Measurements from ENCODE around the gene DSE.
"Not testable (repeated sequence)": the region's sequence is repeated elsewhere in the genome, so short reads cannot be mapped to it uniquely, and the experiment has no call there.

Gene DSE

DNA sequence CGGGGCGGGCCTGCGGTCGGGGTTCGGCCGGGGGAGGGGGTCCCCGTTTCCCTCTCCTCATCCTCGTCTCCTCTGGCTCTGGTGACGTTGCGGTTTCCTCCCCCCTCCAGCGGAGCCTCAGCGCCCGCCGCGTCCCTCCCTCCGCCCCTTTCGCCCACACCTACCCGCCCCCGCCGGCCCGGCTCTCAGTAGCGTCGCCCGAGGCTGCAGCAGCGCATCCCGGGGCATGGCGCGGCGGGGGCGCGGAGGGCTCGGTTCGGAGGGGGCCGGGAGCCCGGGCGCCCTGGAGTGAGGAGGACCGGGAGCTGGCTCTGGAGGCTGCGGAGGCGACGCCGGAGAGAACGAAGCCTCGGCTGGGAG is at the start of gene DSE:
Gene DSE, plus strand, starts transcription at position 188 of the 360 bp plus-strand sequence. CDS start 28,304 bp downstream, outside the sequence.
- DNase-seq = peak in 1 of 2 donors; percentile 76

DNA sequence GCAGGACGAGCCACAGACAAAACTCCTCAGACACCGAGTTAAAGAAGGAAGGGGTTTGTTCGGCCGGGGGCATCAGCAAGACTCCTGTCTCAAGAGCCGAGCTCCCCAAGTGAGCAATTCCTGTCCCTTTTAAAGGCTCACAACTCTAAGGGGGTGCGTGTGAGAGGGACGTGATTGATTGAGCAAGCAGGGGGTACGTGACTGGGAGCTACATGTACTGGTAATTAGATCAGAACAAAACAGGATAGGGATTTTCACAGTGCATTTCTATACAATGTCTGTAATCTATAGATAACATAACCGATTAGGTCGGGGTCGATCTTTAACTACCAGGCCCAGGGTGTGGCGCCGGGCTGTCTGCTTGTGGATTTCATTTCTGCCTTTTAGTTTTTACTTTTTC is 48.8 kb upstream of the DSE start:
- DNase-seq = not testable (repeated sequence)

DNA sequence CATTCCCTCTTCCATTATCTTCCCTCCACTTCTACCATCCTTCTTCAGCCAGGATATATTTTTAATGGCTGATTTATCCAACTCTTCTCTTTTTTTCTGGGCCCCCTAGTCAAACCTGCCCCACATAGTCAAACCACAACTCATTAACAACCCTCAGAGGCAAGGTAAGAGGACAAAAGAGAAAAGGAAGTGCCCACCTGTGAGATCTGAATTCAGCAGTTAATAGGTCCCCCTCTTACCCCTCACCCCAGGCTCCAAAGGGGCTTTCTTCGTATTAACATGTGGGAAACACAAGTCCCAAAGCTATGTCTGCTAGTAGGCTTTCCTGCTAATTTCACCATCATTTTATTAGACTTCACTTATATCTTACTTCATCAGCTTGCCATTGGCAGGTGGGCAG is 46.9 kb upstream of the DSE start:
- DNase-seq = no peak

DNA sequence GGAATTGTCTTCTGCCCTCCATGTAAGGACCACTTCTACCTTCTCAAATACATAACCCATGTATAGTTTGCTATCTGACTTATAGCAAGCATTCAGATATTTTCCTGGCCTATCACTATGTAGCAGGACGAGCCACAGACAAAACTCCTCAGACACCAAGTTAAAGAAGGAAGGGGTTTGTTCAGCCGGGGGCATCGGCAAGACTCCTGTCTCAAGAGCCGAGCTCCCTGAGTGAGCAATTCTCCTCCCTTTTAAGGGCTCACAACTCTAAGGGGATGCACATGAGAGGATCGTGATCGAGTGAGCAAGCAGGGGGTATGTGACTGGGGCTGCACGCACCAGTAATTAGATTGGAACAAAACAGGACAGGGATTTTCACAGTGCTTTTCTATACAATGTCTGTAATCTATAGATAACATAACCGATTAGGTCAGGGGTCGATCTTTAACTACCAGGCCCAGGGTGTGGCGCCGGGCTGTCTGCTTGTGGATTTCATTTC is 45.1 kb upstream of the DSE start:
- not testable (repeated sequence) for DNase-seq

DNA sequence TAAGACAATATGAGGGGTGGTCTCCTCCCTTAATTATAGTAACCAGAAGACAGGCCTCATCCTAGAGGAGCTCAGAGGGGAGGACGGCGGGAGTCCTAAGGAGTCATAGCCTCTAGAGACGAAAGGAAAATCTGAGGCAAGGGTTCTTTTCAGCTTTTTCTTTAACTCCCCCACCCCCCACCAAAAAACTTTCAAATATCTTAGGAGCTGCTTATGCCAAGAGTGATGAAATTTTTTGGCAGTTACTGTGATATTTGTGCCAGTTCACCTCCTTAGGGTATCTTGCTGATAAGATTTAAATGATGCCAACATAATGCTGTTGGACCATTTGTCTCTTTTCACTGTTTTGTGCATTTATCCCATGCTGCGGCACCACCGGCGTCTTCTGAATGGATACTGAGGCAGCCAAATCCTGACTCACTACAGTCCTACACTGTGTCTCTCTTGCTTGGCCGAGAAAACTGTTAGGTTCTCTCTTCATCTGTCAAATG is 44.5 kb upstream of the DSE start:
- no peak for DNase-seq

DNA sequence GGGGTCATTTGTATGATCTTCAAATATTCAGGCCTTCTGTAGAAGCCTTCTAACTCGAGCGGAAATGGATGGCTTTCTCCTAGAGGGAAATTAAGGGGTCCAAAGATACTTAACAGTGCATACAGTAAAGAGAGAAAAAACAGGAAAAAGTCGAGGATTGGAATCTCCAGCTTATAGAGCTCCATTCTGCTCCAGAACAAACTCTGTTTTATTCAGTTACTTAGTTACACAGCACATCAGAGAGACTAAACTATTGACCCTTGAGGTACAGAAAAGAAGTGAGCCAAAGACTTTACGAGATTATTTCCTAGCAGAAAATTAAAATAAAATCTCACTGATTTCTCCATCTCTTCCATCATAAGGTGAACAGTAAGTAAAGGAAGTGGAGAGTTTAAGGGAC is 43.8 kb upstream of the DSE start:
- DNase-seq = no peak

DNA sequence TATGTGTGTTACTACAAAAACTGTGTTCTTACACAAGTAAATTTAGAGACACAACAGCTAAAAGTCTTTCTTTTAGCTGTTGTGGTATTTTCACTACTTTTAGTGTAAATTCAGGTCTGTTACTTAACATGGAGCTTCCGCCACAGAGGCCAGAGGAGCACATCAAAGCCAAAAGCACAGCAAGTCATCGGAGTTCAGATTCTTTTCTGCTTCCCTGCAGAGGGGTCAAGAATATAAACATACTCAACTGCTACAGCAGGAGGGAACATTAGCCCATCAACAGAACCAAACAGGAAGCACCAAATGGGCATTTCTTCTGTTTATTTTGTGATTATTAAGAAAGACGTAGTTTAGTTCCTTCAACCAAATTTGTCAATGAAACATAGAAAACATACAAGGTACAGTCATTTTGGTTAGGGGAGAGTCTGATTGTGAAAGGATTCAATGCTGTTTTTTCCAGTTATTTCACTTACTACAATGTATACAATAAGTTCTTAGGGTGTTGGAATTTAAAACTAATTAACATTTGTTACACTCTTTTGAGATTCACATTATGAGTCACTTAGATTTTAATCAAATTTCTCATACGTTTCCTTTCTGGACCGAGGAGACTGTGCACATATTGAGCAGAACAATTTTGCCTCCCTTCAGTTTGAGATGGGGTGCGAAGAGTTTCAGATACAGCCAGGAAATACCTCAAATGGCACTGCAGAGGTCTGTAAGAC is 42.8 kb upstream of the DSE start:
- no peak for DNase-seq

DNA sequence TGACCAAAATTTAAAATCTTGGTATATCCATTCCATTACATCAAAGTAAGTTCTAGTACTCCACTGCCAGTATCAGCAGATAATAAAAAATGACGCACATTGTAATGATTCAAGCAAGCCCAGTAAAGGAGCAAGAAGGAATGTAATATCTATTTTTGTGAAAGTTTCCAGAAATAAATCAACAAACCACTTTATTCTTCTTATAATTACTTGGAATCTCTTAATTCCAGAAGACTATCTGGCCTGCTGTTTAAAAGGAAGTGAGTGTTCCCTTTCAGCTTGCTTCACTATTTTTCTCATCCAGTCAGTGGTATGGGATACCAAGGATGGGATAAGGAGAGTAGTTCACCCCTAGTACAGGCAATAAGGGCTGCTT is 42.2 kb upstream of the DSE start:
- DNase-seq = no peak

DNA sequence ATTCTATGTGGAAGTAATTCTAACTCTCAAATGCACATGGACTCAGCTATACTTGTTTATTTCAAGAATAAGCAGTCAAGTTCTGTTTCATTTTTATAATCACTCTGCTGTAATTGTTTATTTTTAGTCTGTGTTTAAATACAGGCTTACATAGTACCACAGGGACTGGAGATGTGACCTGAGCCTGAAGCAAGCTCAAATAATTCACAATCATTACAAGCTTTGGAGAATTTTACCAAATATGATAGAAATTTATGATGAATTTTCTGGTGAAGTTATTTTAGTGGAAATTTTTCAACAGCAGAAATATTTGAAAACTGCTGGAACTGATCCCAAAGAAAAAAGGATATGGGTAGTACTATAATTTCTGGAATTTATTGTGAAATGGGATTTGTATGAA is 41.6 kb upstream of the DSE start:
- DNase-seq = no peak

DNA sequence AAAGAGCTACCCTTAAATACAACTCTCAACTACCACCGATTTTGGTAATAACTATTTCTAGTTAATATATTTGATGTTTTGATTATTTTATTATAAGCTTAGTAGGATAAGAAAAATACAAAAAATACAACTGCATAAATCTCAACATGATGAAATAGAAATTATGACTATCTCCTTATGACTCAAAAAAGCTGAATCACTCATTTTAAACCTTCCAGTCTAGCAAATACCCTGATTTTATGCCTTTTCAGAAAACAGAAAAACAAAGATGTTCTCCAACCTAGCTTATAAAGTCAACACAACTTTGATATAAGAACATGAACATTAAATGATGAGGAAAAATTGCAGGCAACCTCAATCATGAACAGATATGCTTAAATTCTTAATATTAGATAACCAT is 40.2 kb upstream of the DSE start:
- DNase-seq = no peak

DNA sequence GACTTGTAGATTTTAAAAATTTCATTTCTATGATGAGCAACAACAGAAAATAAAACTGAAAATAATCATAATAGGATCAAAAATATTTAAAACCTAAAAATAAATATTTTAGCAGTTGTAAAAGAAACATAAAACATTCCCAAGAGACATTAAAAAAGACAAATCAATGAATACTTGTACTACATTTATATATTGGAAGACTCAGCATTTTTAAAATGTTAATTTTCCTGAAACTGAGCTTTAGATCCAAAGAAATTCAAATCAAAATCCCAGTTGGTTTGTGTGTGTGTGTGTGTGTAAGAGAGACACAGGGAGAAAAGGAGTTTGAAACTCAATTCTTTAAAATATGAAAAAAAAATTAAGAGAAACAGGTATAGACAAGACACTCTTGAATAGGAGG is 38.7 kb upstream of the DSE start:
- DNase-seq = no peak

DNA sequence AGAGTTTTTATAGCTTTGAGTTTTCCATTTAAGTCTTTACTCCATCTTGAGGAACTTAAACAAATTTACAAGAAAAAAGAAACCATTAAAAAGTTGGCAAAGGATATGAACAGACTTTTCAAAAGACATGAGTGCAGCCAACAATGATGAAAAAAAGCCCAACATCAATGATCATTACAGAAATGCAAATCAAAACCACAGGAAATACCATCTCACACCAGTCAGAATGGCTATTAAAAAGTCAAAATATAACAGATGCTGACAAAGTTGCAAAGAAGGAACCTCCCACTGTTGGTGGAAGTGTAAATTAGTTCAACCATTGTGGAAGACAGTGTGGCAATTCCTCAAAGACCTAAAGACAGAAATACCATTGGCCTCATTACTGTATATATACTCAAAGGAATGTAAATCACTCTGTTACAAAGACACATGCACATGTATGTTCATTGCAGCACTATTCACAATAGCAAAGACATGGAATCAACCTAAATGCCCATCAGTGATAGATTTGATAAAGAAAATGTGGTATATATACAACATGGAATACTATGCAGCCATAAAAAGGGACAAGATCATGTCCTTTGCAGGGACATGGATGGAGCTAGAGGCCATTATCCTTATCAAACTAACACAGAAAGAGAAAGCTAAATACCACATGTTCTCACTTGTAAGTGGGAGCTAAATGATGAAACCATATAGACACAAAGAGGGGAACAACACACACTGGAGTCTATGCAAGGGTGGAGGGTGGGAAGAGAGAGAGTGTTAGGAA is 35.9 kb upstream of the DSE start:
- not testable (repeated sequence) for DNase-seq

DNA sequence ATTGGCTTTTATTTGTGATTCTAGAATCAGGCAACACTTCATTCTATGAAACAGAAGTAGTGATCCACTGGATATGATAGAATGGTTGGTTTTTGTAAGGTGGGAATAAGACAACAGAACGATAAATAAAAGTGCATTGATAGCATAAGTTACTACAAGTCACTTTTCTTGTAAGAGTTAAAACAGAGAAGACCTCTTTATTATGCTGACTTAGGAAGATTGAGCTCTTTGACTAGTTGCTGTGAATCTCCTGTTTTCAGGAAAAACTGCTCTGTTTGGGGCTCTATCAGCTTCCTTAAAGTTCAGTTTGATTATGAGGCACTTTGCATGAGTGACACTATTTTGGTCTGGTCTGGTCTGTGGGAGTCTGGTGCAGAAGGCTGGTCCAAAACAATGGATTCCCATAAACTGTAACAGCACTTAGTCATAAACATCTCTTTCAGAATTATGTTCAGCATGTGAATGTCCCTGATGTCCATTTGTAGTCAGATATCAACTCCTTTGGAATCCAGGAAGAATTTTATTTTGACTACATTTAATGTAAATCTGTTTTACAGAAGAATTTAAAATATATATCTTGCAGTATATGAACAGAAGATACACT is 35.0 kb upstream of the DSE start:
- DNase-seq = no peak

DNA sequence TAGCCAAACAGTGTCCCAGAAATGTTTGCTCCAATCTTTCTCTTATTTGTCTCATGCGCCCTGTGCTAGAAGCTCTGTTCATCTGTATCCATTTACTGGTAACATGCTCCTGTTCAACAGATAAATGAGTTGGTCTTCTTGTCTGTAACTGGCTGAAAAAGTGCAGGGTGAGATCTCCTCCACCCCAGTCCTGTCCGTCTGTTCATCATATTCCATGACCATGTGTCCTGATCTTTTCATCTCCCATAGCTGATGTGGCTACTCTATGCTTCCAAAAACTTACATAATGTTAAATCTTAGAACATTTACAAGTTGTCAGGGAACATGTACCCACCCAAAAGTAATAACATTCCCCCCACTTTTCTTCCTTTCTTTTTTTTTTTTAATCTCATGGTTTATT is 31.8 kb upstream of the DSE start:
- no peak for DNase-seq

DNA sequence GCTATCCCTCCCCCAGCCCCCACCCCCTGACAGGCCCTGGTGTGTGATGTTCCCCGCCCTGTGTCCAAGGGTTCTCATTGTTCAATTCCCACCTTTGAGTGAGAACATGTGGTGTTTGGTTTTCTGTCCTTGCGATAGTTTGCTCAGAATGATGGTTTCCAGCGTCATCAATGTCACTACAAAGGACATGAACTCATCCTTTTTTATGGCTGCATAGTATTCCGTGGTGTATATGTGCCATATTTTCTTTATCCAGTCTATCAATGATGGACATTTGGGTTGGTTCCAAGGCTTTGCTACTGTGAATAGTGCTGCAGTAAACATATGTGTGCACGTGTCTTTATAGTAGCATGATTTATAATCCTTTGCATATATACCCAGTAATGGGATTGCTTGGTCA is 30.1 kb upstream of the DSE start:
- not testable (repeated sequence) for DNase-seq

DNA sequence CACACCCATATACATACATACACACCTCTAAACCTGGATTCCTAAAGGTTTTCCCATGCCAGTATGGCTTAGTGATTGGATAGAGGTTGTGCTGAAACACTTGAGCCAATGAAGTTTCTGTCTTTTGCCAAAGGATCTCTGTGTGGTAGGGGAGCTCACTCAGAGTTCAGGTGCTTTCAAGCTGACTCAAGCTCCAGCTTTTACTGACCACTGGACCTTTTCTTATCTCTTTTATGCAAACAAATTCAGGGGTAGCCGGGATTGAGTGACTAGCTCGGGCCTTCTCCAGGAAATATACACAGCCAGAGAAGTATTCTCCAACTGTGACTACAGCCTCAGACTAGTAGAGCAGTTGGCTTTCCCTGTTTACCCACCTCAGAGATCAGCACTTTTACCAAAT is 21.5 kb upstream of the DSE start:
- no peak for DNase-seq

DNA sequence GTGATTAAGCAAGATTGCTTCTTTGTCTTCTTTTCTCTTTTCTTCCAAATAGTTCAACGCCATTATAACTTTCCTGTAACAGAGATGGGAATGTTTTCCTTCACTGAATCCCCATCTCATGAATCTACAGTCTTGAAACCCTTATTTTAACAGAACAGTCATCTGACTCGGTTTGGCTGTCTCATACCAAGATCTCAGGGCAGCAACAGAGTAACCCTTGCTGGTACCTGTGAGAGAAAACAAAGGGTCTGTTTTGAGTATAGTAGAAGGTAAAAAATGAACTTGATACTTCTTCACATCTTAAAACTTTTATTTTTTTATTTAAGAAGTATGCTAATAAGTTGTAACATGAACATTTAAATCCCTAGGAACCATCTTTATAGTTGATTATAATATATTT is 19.6 kb upstream of the DSE start:
- no peak for DNase-seq

DNA sequence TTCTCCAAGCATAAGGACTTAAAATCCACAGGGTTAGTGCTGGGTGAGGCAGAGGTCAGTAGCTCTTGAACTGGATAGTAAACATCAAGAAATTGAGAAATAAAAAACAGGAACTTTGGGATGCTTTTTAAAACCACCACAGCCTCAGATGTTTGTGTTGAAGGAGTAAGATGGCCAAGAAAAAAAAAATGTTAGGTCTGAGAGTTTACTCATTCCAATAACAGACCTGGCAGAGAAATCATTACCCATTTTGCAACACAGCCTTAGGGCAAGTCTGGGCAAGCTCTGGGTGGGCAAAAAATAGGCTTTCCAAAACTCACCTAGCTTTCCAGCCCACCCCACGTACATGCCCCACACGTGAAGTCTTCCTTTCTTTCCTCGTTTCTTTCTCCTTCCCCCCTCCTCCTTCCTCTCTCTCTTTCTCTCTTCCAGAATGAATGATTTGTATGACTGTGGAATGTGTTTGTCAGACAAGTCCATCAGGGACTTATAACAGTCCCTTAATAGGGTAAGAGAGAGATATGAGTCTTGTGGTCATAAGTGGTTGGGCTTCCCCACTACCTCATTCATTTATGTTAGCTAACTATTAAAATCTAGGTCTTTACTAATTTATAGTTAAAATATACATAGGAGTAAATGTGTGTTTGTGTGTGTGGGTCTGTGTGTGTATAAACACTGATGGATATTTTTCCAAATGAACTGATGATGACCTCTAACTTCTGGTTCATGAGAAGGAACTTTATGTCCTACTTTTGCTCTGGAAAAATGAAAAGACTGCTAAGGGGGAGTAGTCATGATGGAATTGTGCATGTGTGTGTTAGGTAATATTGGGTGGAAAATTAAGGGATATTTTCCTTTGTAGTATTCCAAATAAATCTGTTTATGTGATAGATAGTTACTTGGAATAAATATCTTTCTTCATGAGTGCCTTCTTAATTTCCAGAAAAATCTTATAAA is 18.0 kb upstream of the DSE start:
- no peak for DNase-seq

DNA sequence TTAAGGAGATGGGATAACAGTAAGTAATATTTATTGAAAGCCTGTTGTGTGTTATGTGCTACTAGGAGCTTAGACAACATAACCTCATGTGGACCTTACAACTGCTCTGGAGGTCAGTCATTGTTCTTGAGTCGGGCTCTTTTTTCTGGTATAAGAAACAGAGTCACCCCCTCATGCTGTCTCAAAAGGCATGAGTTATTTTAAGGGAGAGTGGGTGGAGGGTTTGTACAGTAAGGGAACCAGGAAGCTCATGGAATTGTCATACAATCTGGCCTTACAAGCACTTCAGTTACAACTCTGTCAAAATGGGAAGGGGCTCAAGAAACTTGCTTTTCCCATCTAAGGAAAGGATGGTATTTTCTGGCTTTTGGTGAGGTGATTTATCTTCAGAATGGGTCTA is 16.5 kb upstream of the DSE start:
- DNase-seq = no peak

DNA sequence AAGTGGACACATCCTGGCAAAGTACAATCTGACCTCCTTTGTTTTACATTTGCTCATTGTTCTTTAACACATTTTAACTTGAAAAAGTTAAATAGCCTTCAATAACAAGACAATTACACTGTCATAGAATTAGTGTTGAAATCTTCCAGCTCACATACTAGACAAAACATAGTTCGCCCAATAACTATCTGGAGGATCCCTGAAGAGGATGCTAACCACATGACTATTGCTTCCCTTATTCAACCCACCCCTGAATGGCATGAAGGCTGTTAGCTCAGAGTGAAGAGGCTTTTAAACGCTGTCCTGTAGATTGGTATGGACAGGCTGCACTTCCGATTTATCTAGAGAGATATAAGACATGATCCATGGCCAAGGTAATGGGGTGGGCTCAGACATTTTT is 15.0 kb upstream of the DSE start:
- no peak for DNase-seq

DNA sequence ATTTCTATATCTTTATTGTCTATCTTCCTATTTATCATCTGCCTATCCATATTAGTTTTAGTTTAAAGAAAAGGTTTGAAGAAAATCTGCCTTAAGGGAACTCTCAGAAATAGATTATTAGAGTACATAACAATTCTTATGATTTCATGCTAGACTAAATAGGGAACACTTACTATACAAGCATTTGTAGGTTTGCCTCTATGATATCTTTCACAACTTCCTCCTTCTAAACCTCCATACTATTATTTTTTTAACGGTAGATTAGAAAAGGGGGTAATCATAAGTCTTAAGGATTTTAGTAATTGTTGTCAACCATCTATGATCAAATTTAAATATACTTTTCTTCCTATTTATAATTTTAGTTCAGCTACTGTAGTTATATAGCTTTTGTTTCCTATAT is 11.6 kb upstream of the DSE start:
- no peak for DNase-seq

DNA sequence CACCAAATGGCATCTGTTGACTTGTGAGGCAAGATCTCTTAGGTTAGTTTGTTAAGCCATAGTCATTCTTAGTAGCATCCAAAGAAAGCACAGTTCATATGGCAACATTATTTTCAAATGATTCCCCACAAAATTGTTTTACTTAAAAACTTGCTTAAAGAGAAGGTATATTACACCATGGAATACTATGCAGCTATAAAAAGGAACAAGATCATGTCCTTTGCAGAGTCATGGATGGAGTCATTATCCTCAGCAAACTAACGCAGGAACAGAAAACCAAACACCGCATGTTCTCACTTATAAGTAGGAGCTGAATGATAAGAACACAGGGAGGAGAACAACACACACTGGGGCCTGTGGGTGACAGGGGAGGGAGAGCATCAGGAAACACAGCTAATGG is 10.9 kb upstream of the DSE start:
- no peak for DNase-seq

DNA sequence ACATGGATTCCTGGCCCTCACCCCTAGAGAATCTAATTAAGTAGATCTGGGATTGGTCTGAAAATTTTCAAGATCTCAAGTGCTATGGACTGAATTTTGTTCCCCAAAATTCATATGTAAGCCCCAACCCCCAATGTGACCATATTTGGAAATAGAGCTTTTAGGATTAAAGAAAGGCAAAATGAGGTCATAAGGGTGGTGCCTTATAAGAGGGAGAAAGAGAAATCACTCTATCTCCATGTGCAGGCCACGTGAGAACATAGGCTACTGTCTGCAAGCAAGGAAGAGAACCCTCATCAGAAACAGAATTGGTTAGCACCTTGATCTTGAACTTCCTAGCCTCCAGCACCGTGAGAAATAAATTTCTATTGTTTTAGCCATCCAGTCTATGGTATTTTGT is 8.5 kb upstream of the DSE start:
- no peak for DNase-seq
